ENCODE results near the gene DPAGT1. TPM values are rescaled to one million over a fixed set of nuclear protein-coding genes. Genes with fewer than 3 reads are reported as not detected.

The DPAGT1 gene
- total RNA-seq, 1 experiment from 2014 or later: 45.1 TPM

- peak overlapping the region; percentile 97 for H3K4me2 ChIP-seq (ENCODE audit: low read length)
- ChIA-PET CTCF (no interaction called here), RAD21 (ENCODE audit: low non-redundant PET in 1 of 2, low total read pairs in 2 of 2, uncharacterized antibody in 2 of 2, unreplicated experiment in 2 of 2) (no interaction called here)
Observed at GRCh38 chr11:119108146-119108856, 6.6 kb upstream of the DPAGT1 start.

GRCh38 chr11:119107538-119108145 is 6.0 kb upstream of the DPAGT1 start:
- Histone ChIP-seq H4K20me1 (ENCODE audit: insufficient read depth) (no peaks in the 10 kb centered on the region), H3K36me3 (ENCODE audit: control insufficient read depth in 1 of 2, insufficient read depth in 2 of 2, low read length in 2 of 2) (peaks cover 0 to 9% of the 10 kb centered on the region in 2 experiments; a peak in 2 of 4 replicates), H3K9me2 (ENCODE audit: insufficient read depth) (no peaks in the 10 kb centered on the region), H3K4me3 (replicated peaks in 1 of 2; ENCODE audit: low read depth in 1 of 2, low read length in 2 of 2) (peak overlapping the region; percentile 72 to 85), H3K4me1 (ENCODE audit: control insufficient read depth in 1 of 2, insufficient read depth in 2 of 2, low read length in 2 of 2) (peaks cover 32 to 38% of the 10 kb centered on the region in 2 experiments), H3K9ac (ENCODE audit: low read length) (peak overlapping the region; percentile 84), H3K9me3 (ENCODE audit: control insufficient read depth in 1 of 2, insufficient read depth in 1 of 2, low read depth in 1 of 2, low read length in 2 of 2) (no peaks in the 10 kb centered on the region), H3K4me2 (ENCODE audit: low read length) (peak overlapping the region; percentile 97), H3K79me2 (ENCODE audit: insufficient read depth, low read length) (peaks cover 6% of the 10 kb centered on the region; the same call in 1 of the 2 replicates), H2AFZ (ENCODE audit: low read depth, low read length, poor library complexity, severe bottlenecking) (no peak overlapping the region), H3K27ac (ENCODE audit: low read depth, low read length) (peak overlapping the region; percentile 75), H3K27me3 (ENCODE audit: insufficient read depth, low read length) (no peaks in the 10 kb centered on the region)
- CTCF ChIA-PET: interaction anchor here (1.0 kb wide), 1 partner anchor 89 kb away, joined by 3 read pairs; no protein-coding TSS in a partner anchor
- intact Hi-C loops (cut with micrococcal nuclease): loop anchor here (10.0 kb wide), 1 partner anchor 187 kb away; no protein-coding TSS in a partner anchor
- POLR2A ChIA-PET: interaction anchor here (0.5 to 3.5 kb wide), 4 partner anchors 12 to 90 kb away, joined by 3 to 23 read pairs (median 6); partner anchors contain the start of gene HINFP
- RAD21 ChIA-PET (ENCODE audit: low non-redundant PET in 1 of 2, low total read pairs in 2 of 2, uncharacterized antibody in 2 of 2, unreplicated experiment in 2 of 2): no interaction called here
- DNase-seq (ENCODE audit: low read depth, low spot score) (no peak), ATAC-seq (peak; percentile 21)
- TF ChIP-seq ZFX (IDR thresholded peaks at IDR 0.05) (peak; percentile 55; the same call in 1 of the 2 replicates), SIN3A (IDR thresholded peaks at IDR 0.05; ENCODE audit: low read depth) (no peak)
- TF ChIP-seq, protein P1, sequence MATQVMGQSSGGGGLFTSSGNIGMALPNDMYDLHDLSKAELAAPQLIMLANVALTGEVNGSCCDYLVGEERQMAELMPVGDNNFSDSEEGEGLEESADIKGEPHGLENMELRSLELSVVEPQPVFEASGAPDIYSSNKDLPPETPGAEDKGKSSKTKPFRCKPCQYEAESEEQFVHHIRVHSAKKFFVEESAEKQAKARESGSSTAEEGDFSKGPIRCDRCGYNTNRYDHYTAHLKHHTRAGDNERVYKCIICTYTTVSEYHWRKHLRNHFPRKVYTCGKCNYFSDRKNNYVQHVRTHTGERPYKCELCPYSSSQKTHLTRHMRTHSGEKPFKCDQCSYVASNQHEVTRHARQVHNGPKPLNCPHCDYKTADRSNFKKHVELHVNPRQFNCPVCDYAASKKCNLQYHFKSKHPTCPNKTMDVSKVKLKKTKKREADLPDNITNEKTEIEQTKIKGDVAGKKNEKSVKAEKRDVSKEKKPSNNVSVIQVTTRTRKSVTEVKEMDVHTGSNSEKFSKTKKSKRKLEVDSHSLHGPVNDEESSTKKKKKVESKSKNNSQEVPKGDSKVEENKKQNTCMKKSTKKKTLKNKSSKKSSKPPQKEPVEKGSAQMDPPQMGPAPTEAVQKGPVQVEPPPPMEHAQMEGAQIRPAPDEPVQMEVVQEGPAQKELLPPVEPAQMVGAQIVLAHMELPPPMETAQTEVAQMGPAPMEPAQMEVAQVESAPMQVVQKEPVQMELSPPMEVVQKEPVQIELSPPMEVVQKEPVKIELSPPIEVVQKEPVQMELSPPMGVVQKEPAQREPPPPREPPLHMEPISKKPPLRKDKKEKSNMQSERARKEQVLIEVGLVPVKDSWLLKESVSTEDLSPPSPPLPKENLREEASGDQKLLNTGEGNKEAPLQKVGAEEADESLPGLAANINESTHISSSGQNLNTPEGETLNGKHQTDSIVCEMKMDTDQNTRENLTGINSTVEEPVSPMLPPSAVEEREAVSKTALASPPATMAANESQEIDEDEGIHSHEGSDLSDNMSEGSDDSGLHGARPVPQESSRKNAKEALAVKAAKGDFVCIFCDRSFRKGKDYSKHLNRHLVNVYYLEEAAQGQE (IDR thresholded peaks at IDR 0.05; ENCODE audit: low read depth): no peak
- BruUV-seq (replicated peaks): no TSS peak

More at GRCh38 chr11:119108146-119108856, 6.6 kb upstream of the DPAGT1 start:
- ATAC-seq: peak; percentile 35
- DNase-seq (ENCODE audit: low read depth, low spot score): no peak
- BruUV-seq (replicated peaks): no TSS peak
- Histone ChIP-seq H3K9me2 (ENCODE audit: insufficient read depth) (no peaks in the 10 kb centered on the region), H3K9me3 (ENCODE audit: control insufficient read depth in 1 of 2, insufficient read depth in 1 of 2, low read depth in 1 of 2, low read length in 2 of 2) (no peaks in the 10 kb centered on the region), H3K4me1 (ENCODE audit: control insufficient read depth in 1 of 2, insufficient read depth in 2 of 2, low read length in 2 of 2) (peaks cover 28 to 38% of the 10 kb centered on the region in 2 experiments), H2AFZ (ENCODE audit: low read depth, low read length, poor library complexity, severe bottlenecking) (no peak overlapping the region), H3K36me3 (ENCODE audit: control insufficient read depth in 1 of 2, insufficient read depth in 2 of 2, low read length in 2 of 2) (peaks cover 0 to 12% of the 10 kb centered on the region in 2 experiments; a peak in 2 of 4 replicates), H3K4me3 (replicated peaks in 1 of 2; ENCODE audit: low read depth in 1 of 2, low read length in 2 of 2) (peak overlapping the region; percentile 72 to 85), H3K9ac (ENCODE audit: low read length) (peak overlapping the region; percentile 84), H4K20me1 (ENCODE audit: insufficient read depth) (no peaks in the 10 kb centered on the region), H3K27me3 (ENCODE audit: insufficient read depth, low read length) (no peaks in the 10 kb centered on the region), H3K79me2 (ENCODE audit: insufficient read depth, low read length) (peaks cover 6% of the 10 kb centered on the region; the same call in 1 of the 2 replicates), H3K27ac (ENCODE audit: low read depth, low read length) (peak overlapping the region; percentile 75)
- POLR2A ChIA-PET: interaction anchor here (1.8 to 3.5 kb wide), 2 partner anchors 12 to 13 kb away, joined by 14 to 23 read pairs; partner anchors contain the start of gene HINFP
- intact Hi-C loops (cut with micrococcal nuclease): loop anchor here (10.0 kb wide), 1 partner anchor 186 kb away; no protein-coding TSS in a partner anchor
- TF ChIP-seq FOSL1 (IDR thresholded peaks at IDR 0.05; ENCODE audit: low read depth) (no peak), POLR2AphosphoS5 (IDR thresholded peaks at IDR 0.05; ENCODE audit: low read depth, low read length) (peak; percentile 37; the same call in 1 of the 2 replicates)
